NOMO-1 (cell line): Measurements from ENCODE around the gene TYMP.
A peak's percentile ranks its signal among the peaks of the same experiment; 100 is the strongest.
"Not testable (repeated sequence)": the region's sequence is repeated elsewhere in the genome, so short reads cannot be mapped to it uniquely, and the experiment has no call there.

Experiments used
- DNase-seq, 2 experiments: peaks; one replicate each; lab custom pipeline; 2025; ENCODE audit not compliant: unreplicated experiment in 2 of 2; lab: John Stamatoyannopoulos, UW

The TYMP gene

DNA sequence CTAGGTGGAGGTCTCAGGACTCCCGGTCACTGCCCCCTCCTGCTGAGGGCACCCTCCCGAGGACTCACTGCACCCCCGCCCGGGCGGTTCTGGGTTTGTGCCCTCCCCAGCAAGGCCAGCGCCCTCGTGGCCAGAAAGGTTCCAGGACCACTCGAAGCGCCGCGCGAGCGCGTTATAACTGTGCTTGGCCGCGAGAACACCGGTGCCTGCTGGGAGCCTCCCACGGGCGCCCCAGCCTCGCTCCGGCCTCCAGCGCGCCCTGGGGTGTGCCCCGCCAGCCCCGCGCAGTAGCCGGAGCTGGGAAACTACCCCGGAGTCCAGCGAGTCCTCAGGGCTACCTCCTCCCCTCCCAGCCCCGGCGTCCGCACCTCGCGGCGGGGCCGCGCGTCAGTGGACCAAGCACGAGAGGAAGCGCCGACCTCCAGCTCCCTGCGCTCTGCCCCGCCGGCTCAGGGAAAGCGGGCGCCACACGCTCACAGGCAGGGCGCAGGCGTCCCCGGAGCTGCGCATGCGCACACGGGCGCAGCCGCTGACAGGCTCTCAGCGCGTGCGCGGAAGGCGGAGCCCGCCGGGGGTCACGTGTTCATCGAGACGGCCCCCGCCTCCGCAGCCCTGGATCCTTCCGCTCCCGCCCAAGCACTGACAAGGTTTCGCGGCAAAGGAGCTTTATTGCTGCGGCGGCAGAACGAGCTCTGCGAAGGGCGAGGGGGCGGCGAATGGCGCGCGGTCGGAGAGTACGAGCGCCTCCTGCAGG lies 4.5 kb downstream of the TYMP start, which contains the start of gene SCO2:
SCO2 (minus strand) TSS at position 495 of the 754 bp plus-strand sequence. CDS start 1,187 bp downstream, outside the sequence.
- peak; percentile 93 to 97 for DNase-seq

DNA sequence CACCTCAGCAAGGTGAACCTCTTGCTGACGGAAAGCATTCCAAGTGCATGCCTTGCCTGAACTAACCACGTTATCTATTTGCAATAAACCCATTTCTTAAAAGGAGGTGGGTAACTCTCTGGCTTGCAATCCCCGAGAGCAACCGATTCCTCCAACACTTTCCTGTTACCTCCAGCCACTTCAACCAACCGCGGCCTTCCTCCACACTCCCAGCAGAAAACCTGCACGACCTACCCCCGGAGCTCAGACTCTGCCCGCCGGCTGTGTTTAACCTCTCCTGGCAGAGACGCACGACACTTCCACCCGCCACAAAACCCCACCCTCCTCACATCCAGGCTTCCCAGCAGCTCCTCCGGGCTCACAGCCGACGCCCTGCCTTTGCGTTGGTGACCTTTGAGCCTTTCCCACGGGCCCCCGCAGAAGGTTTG lies 5.1 kb downstream of the TYMP start:
- DNase-seq, result peak in 1 of 2 experiments; percentile 40

GRCh38 chr22:50523806-50524675 lies 5.8 kb downstream of the TYMP start:
- DNase-seq, result no peak

DNA sequence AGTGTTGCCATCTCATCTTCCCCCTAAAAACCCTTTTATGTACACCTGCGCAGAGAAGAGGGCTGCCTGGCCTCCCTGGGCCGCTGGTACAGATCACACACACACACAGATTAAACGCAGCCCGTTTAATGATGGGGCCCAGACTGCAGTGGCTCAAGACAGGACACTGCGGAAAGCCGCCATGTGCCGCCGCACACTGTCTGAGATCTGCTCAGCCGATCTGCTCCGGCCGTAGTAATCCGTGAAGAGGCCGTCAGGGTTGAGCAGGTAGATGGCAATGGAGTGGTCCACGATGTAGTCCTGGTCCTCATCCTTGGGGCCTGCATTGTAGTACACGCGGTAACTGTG lies 6.4 kb downstream of the TYMP start:
- DNase-seq, result no peak

DNA sequence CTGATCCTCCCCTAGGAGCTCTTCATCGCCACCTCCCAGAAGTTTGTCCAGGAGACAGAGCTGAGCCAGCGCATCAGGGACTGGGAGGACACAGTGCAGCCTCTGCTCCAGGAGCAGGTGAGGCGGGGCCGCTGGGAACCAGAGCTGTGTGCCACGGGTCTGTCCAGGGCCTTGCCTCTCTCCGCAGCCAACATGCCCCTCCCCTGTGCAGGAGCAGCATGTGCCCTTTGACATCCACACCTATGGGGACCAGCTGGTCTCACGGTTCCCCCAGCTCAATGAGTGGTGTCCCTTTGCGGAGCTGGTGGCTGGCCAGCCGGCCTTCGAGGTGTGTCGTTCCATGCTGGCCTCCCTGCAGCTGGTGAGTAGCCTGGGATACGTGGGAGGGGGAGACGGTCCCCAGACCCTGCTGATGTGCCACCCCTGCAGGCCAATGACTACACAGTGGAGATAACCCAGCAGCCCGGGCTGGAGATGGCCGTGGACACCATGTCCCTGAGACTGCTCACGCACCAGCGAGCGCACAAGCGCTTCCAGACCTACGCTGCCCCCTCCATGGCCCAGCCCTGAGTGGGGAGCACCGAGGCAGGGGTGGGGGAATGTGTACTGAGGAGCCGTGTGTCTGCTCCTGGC lies 6.9 kb downstream of the TYMP start:
- DNase-seq, result no peak

DNA sequence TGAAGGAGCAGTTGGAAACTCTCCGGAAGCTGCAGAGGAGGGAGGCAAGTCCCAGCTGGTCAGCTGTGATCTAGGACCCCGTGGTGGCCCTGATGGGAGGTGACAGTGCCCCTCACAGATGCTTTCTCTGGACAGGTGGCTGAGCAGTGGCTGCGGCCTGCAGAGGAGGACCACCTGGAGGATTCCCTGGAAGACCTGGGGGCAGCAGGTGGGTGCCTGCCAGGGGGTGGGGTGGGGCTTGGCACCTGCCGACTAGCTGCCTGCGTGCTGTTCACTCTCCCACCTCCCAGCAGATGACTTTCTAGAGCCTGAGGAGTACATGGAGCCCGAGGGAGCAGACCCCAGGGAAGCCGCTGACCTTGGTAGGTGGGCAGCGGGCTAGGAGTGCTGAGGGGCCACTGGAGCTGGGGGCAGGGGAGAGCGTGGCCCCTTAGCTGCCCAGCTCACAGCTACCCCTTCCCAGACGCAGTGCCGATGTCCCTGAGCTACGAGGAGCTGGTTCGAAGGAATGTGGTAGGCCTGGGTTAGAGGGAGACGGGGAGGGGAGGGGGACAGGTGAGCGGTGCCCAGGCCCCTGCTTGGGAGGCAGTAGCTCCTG lies 7.5 kb downstream of the TYMP start:
- no peak for DNase-seq

GRCh38 chr22:50521710-50522109 lies 8.1 kb downstream of the TYMP start:
- DNase-seq, result no peak

DNA sequence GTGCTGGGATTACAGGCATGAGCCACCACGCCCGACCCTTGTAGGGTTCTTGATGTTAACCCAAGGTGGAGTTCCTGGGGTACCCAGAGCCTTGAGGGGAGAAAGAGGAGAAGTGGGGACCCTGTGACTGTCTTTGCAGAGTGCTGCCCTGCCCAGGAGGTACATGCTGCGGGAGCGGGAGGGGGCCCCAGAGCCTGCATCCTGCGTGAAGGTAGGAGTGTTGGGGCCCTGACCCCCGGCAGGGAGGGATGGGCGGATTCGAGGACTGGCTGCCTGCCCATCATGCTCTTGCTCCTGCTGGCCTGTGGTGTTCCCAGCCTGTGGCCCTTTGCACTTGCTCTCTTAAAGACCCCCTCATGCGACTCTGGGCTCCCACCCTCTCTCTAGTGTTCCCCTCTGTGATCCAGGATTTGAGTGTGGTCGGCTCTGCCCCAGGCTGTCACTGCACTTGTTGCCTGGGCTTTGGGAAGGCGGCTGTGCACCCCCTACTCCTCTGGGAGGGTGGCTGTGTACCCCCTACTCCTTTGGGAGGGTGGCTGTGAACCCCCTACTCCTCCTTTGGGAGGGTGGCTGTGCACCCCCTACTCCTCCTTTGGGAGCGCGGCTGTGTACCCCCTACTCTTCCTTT lies 8.9 kb downstream of the TYMP start:
- DNase-seq, result no peak

DNA sequence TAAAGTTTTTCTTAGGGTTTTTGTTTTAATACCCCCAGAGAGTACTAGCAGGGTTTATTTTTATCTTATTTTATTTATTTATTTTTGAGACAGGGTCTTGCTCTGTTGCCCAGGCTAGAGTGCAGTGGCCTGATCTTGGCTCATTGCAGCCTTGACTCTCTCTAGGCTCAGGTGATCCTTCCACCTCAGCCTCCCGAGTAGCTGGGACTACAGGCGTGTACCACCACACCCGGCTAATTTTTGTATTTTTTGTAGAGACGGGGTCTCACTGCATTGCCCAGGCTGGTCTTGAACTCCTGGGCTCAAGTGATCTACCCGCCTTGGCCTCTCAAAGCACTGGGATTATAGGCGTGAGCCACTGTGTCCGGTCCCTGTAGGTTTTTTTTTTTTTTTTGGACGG lies 9.6 kb downstream of the TYMP start:
- DNase-seq, result not testable (repeated sequence)

DNA sequence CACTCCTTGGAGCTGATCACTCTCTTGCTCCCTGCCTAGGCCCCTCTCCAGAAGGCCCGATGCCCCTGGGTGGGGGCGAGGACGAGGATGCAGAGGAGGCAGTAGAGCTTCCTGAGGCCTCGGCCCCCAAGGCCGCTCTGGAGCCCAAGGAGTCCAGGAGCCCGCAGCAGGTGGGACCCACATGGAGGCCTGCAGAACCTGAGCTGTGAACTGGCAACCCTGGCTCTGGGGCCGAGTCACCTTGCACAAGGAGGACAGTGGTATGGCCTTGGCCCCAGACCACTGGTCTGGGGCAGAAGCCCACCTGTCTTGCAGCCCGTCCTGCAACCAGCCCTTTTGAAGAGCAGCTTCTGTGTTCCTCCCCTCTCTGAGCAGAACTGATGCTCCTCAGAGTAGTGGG lies 10.7 kb downstream of the TYMP start:
- no peak for DNase-seq

GRCh38 chr22:50518606-50519005 lies 11.2 kb downstream of the TYMP start:
- DNase-seq, result no peak

GRCh38 chr22:50517495-50518260 lies 12.1 kb downstream of the TYMP start:
- no peak for DNase-seq

- DNase-seq, result no peak
These were observed 12.9 kb downstream of the TYMP start for GRCh38 chr22:50516891-50517290.

DNA sequence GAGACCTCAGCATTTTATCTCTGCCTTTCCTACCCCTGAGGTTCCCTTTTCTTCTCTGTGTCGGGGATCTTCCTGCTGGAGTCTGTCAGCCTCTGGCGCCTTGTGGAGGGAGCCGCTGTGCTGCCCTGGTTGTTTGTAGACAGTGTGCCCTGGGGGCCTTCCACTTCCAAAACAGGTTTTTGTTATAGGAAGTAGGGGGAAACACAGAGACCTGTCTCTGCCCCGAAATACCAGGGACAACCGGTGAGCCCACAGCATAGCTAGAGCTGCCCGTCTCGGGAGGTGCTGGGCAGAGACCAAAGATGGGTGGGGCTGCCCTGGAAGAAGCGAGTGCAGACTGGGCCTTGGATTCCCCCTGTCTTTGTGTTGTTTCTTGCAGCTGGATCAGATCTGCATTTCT lies 13.7 kb downstream of the TYMP start:
- DNase-seq, result no peak

DNA sequence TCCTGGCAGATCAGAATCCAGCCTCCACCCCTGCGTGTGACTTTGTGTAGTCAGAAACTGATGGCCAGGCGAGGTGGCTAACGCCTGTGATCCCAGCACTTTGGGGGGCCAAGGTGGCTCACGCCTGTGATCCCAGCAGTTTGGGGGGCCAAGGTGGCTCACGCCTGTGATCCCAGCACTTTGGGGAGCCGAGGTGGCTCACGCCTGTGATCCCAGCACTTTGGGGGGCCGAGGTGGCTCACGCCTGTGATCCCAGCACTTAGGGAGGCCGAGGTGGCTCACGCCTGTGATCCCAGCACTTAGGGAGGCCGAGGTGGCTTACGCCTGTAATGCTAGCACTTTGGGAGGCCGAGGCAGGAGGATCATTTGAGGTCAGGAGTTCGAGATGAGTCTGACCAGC lies 16.6 kb downstream of the TYMP start:
- no peak for DNase-seq

- no peak for DNase-seq
These were observed 20.9 kb downstream of the TYMP start for GRCh38 chr22:50508897-50509296.

DNA sequence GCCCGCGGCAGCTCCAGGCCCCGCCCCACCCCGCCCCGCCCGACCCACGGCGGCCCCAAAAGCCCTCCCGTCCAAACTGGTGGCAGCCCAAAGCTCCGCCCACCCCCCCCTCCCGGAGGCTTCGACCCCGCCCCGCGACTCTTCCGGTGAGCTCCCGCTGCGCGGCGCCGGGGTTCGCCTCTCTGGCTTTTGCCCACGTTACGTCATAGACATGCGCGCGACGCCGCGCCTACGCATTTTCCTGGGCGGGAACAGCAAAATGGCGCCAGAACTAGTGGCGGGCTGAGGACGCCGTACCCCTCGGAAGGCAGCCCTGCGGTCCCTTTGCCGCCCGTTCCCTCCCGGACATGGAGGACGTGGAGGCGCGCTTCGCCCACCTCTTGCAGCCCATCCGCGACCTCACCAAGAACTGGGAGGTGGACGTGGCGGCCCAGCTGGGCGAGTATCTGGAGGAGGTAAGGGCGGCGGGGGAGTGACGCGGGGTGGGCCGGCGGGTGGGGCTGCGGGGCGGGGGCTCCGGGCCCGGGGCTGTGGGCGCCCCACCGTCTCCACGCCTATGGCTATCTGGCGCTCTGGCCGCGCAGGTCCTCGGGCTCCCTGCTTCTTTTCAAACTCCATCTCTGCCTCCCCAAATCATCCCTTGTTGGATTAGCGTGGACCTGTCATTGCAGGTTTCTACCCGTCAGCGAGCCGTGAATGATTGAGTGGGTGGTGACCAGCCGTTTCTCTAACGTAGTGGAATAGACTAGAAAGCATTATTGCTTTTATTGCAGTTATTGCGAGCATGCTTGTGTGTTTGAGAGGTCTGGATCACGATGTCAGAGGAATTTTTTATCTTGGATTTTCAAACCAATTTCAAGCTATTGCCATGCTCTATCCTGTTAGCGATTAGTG lies 21.6 kb downstream of the TYMP start, which contains the start of gene NCAPH2:
NCAPH2 (plus strand) TSS at position 234 of the 894 bp plus-strand sequence; CDS start at position 348, 114 bp downstream.
- DNase-seq, result peak; percentile 90 to 95

DNA sequence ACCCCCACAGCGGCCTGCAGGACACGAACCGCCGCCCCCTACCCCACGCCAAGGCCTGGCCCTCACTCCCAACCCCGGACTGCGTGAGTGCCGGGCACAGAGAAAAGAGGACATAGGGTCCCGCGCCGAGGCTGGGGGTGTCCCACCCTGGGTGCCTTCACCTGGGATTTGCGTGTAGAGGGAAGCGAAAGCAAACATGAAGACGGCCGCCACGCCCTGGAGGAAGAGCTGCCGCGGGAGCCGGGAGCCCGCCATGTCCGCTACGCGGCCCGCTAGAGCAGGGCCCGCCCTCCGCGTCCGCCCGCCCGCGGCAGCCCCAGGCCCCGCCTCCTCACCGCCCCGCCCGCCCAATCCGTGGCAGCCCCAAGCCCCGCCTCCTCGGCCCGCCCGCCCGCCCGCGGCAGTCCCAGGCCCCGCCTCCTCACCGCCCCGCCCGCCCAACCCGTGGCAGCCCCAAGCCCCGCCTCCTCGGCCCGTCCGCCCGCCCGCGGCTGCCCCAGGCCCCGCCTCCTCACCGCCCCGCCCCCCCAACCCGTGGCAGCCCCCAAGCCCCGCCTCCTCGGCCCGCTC lies 22.3 kb downstream of the TYMP start, which contains the start of gene LMF2:
LMF2 (minus strand) TSS at position 282 of the 570 bp plus-strand sequence; CDS start at position 255, 27 bp downstream.
- DNase-seq, result peak; percentile 81 to 95
